Measurements from ENCODE around the gene JRKL. TPM values are rescaled to one million over a fixed set of nuclear protein-coding genes. Genes with fewer than 3 reads are reported as not detected.
A peak's percentile ranks its signal among the peaks of the same experiment; 100 is the strongest.
"Not testable (repeated sequence)": the region's sequence is repeated elsewhere in the genome, so short reads cannot be mapped to it uniquely, and the experiment has no call there.

Gene JRKL
- total RNA-seq, 1 donor from 2014 or later: 4.2 TPM

DNA sequence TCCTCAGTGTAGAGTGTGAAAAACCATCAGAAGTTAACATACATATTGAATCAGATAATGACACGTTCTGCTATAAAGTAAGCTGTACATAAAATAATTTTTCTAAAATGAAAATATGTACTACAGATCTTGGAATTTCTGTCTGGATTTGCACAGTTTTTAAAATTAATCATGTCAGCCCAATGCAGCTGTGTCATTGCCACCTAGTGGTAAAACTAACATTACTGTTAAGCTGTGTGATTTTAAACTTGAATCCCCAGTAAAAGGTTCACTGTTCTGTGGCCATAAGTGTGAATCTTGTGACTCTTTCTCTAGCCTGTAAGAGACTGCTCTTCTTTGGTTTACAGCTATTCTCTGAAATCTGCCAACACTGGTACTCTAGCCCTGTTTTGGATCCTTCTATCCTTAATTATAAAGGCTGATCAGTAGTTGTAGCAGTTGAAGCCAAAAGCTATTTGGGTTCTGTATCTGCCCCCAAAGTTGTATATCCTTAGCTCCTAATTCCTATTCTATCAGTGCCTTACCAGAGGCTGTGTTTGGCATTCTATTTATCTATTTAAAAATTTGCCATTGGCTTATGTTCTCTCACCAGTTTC is 4.0 kb downstream of the JRKL start:
- DNase-seq (ENCODE audit: low read depth in 2 of 2): peak; percentile 40 to 59

DNA sequence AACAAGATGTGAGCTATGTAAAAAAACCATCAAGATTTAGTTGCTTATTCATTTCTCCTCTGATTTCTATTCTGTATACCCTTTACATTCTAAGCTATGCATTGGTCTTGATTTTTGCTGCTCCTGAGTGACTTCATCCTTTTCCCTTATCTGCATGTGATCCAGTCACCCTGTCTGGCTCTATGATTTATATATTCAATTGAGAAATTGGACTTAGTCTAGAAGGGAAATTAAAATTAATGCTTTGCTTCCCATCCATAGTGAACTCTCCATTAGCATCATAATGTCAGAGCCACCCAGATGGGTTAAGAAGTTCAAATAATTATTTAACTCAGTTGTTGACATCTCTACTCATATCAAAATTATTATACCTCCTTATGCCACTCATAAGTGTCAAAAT is 5.0 kb downstream of the JRKL start:
- no peak for DNase-seq (ENCODE audit: low read depth in 2 of 2)

DNA sequence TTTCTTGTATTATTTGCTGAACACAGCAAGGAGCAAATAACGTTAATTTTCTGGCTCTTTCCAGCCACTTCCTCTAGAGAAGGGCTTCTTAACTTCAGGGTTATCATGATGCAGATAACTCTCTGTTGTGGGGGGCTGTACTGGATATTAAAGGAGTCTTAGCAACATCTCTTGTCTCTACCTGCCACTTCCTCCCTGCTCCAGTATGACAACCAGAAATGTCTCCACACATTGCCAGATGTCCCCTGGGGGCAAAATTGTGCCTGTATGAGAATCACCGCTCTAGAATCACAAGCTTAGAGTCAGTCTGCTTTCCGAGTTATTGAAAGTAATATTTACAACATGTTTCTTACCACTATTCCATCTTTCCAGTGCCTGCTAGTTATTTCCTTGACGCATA is 6.8 kb downstream of the JRKL start:
- no peak for DNase-seq (ENCODE audit: low read depth in 2 of 2)

DNA sequence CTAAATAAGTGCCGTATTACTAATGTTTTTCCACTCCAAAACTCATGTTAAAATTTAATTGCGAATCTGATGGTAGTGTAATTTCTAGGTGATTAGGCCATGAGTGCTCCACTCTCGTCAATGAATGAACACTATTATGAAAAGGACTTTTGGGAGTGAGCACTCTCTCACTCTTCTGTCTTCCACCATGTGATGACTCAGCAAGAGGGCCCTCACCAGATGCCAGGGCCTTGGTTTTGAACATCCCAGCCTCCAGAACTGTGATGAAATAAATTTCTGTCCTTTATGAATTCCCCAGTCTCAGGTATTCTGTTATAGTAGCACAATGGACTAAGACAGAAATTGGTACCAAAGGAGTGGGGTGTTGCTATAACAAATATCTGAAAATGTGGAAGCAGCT is 8.1 kb downstream of the JRKL start:
- no peak for DNase-seq (ENCODE audit: low read depth in 2 of 2)

DNA sequence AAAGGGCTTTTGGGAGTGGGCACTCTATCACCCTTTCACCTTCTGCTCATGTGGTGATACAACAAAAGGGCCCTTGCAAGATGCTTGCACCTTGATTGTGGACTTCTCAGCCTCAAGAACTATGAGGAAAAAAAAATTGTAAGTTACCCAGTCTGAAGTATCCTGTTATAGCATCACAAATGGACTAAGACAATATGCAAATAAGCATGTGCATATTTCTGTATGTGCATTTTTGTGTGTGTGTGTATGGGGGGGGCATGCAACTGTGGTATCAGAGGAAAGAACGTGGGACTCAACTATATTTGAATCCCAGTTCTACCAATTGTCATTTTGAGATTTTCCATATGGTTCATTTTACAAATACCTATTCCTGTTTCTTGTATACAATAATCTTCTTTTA is 10.9 kb downstream of the JRKL start:
- no peak for DNase-seq (ENCODE audit: low read depth in 2 of 2)

DNA sequence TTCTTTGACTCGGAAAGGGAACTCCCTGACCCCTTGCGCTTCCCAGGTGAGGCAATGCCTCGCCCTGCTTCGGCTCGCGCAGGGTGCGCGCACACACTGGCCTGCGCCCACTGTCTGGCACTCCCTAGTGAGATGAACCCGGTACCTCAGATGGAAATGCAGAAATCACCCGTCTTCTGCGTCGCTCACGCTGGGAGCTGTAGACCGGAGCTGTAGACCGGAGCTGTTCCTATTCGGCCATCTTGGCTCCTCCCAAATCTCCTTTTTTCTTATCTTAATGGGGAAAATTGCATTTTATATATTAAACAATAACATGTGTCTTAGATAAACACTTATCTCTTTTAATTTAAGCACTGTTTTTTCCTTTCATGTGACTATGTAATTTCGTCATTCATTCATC is 21.6 kb downstream of the JRKL start:
- DNase-seq (ENCODE audit: low read depth in 2 of 2): not testable (repeated sequence)

DNA sequence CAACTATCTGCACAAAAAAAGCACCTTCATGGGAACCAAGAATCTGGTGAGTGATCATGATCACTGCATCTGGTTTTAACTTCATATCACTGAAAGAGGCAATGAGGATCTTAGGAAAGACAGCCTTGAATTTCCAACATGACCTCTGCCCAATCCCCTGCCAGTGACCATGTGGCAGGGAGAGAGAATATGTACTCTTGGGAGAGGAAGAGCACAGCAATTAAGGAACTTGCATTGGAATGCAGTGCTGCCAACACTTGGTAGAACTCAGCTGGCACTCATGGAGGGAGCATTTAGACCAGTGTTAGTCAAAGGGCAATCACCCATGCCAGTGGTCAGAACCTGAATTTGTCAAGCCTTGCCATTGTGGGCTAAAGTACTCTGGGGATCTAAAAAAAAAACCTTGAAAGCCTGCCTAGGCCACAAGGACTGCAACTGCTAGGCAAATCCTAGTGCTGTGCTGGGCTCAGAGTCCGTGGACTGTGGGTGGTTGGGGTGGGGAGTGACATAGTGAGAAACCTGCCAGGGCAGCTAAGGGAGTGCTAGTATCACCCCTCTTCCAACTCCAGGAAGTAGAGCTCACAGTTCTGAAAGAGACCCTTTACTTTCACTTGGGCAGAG is 23.1 kb downstream of the JRKL start:
- no peak for DNase-seq (ENCODE audit: low read depth in 2 of 2)

DNA sequence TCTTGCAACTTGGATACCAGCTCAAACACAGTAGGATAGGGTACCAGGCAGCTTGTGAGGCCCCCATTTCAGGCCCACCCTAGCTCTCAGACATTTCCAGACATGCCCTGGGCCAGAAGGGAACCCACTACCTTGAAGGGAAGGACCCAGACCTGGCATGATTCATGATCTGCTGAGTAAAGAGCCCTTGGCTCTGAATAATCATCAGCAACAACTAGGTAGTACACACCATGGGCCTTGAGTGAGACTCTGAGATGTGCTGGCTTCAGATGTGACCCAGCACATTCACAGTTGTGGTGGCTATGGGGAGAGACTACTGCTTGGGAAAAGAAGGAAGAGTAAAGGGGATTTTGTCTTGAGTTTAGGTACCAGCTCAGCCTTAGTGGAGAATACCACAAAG is 23.6 kb downstream of the JRKL start:
- DNase-seq (ENCODE audit: low read depth in 2 of 2): no peak

DNA sequence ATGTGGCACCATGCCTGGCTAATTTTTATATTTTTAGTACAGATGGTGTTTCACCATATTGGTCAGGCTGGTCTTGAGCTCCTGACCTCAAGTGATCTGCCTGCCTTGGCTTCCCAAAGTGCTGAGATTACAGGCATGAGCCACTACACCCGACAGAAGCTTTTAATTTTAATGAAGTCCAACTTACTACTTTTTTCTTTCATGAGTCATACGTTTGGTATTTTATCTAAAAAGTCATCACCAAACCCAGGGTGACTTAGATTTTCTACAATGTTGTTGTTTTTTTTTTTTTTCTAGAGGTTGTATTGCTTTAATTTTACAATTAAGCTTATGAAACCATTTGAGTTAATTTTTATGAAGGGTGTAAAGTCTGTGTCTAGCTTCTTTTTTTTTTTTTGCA is 34.9 kb downstream of the JRKL start:
- no peak for DNase-seq (ENCODE audit: low read depth in 2 of 2)

DNA sequence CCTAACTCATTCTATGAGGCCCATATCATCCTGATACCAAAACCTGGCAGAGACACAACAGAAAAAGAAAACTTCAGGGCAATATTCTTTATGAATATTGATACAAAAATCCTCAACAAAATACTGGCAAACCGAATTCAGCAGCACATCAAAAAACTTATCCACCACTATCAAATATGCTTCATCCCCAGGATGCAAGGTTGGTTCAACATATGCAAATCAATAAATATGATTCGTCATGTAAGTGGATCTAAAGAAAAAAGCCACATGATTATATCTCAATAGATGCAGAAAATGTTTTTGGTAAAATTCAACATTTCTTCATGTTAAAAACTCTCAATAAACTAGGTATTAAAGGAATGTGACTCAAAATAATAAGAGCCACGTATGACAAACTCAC is 40.9 kb downstream of the JRKL start:
- no peak for DNase-seq (ENCODE audit: low read depth in 2 of 2)

DNA sequence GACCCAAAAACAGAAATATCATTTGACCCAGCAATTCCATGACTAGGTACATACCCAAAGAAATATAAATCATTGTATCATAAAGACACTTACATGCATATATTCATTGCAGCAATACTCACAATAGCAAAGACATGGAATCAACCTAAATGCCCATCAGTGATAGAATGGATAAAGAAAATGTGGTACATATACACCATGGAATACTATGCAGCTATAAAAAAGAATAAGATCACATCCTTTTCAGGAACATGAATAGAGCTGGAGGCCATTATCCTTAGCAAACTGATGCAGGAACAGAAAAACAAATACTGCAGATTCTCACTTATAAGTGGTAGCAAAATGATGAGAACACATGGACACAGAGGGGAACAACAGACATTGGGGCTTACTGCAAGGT is 42.8 kb downstream of the JRKL start:
- DNase-seq (ENCODE audit: low read depth in 2 of 2): not testable (repeated sequence)

Other genes starting within 250 kb of the JRKL start
- gene MAML2, start 46.8 kb upstream of the JRKL start, total RNA-seq: 4.4 and 9.2 TPM in 2 replicates
- 11.2 and 13.8 TPM in 2 replicates for gene CCDC82, start 101 bp upstream of the JRKL start, total RNA-seq